Heart left ventricle (tissue), 16 donors: ENCODE data around the gene POLR1A. TPM values are rescaled to one million over a fixed set of nuclear protein-coding genes. Genes with fewer than 3 reads are reported as not detected.

Experiments used
- ATAC-seq, 4 donors: fragments of 200-7000 bp; cut with Tn5 transposase; one replicate each; pipeline ENCODE4 v1.9.1; 2020 to 2022; ENCODE audit warnings: moderate library complexity in 4 of 4, mild to moderate bottlenecking in 3 of 4, moderate number of reproducible peaks in 1 of 4
- DNase-seq, 5 donors: peaks; one replicate each; pipeline ENCODE4 v3.0.0-alpha.2; 2020
- H3K27ac ChIP-seq, 12 donors: fragments of 200-600 bp; sonication (generic) in 4 of 12; one replicate each; pipeline versions ENCODE4 v1.5.0 to v1.8.0; 2016 to 2022; ENCODE audit warnings: mild to moderate bottlenecking in 2 of 12
- H3K27me3 ChIP-seq, 9 donors: fragments of 200-600 bp; sonication (generic) in 2 of 9; one replicate each; pipeline versions ENCODE4 v1.5.1 to v1.8.0; 2016 to 2022; ENCODE audit warnings: mild to moderate bottlenecking in 3 of 9
- H3K36me3 ChIP-seq, 9 donors: fragments of 200-600 bp; sonication (generic) in 2 of 9; one replicate each; pipeline versions ENCODE4 v1.5.0 to v1.8.0; 2018 to 2022; ENCODE audit warnings: mild to moderate bottlenecking in 2 of 9
- H3K4me1 ChIP-seq, 12 donors: fragments of 200-600 bp; sonication (generic) in 4 of 12; one replicate each; pipeline versions ENCODE4 v1.5.0 to v1.8.0; 2016 to 2022; ENCODE audit warnings: mild to moderate bottlenecking in 3 of 12
- H3K4me3 ChIP-seq, 12 donors: fragments of 200-600 bp; sonication (generic) in 4 of 12; one replicate each; pipeline versions ENCODE4 v1.5.0 to v1.8.0; 2017 to 2022; ENCODE audit warnings: mild to moderate bottlenecking in 9 of 12, moderate library complexity in 4 of 12
- H3K9me3 ChIP-seq, 12 donors: fragments of 200-600 bp; sonication (generic) in 4 of 12; one replicate each; pipeline versions ENCODE4 v1.5.0 to v1.8.0; 2016 to 2022; ENCODE audit warnings: mild to moderate bottlenecking in 1 of 12
- POLR2A ChIP-seq, 2 donors: fragments of 450-650 bp; IDR thresholded peaks; one replicate each; pipeline ENCODE4 v1.6.1; 2017; ENCODE audit warnings: antibody characterized with exemption in 2 of 2, mild to moderate bottlenecking in 2 of 2, moderate library complexity in 2 of 2
- WGBS, 4 donors: extraction: QIAGEN DNeasy Blood & Tissue Kit in 2 of 4; methylation state at CpG; one replicate each; pipeline versions ENCODE4 v1.1.5 to v1.1.7; 2013 to 2018; 5-methylcytosine and 5-hydroxymethylcytosine counted together
- intact Hi-C, 10 donors: fragments of 100-400 bp; cut with DNase I; formaldehyde crosslinking; loops; one replicate each; pipeline versions ENCODE4 v1.11.1 to v1.14.2; 2022
- polyA plus RNA-seq, 2 donors: library from polyadenylated mRNA; stranded (reverse); fragments of 200-250 nt; gene quantifications; one replicate each; pipeline ENCODE4 v1.2.3, GENCODE V29; 2013
- total RNA-seq, 9 donors: library from RNA; depleted of rRNA in 2 of 9; stranded (reverse); fragments of >200 nt in 2 of 9; fragmentation: NEBNext Ultra II Directional in 3 of 9; extraction: Animal tissue kit (Norgen Biotek cat#: 25700) in 3 of 9; gene quantifications; one replicate each; pipeline versions ENCODE4 v1.1.0 to v1.2.4, GENCODE V29; 2016 to 2023
- TF ChIP-seq, protein P1 (sequence below), 12 donors: fragments of 200-600 bp; sonication (generic) in 4 of 12; IDR thresholded peaks; one replicate each; pipeline versions ENCODE4 v1.5.0 to v1.8.0; 2018 to 2022; ENCODE audit warnings: antibody characterized with exemption in 12 of 12, mild to moderate bottlenecking in 5 of 12
- donor health status: ischemic (EF 13 %, LVEDD 7.1; RV severe dilation, severe dysfunction).
- donor health status: healthy with polysubstance abuse.
- donor health status: DM: no; HTN: yes; CAD: no.
- donor health status: DM: no; HTN: no; CAD: no.
- donor health status: ischemic (EF 25% LVEDD 6.9; RV normal size, moderate dysfunction).
- donor health status: ischemic (EF 25% LVEDD 5.7; RV mildly dilated, moderate dysfunction).
- donor health status: healthy.
- donor health status: DM: yes; HTN: yes; CAD: no.
- donor health status: ischemic (EF 35%, LVEDD 5.7; RV mildly dilated, moderate dysfunction).
- donor health status: nonischemic (EF 11% LVEDD 7.7; RV severe dilation, severe dysfunction).
- donor health status: DM: yes; HTN: yes; CAD: no.
- donor health status: PGD.
- donor health status: ischemic (EF 29% LVEDD 5.4; RV normal size, mild dysfunction).
- donor health status: nonischemic (EF 23%, LVEDD 6.1; RV moderate dilation, normal function).

Gene POLR1A
- total and polyA plus RNA-seq, 11 donors: 4.2 to 25.4 (median 17.7) TPM

DNA sequence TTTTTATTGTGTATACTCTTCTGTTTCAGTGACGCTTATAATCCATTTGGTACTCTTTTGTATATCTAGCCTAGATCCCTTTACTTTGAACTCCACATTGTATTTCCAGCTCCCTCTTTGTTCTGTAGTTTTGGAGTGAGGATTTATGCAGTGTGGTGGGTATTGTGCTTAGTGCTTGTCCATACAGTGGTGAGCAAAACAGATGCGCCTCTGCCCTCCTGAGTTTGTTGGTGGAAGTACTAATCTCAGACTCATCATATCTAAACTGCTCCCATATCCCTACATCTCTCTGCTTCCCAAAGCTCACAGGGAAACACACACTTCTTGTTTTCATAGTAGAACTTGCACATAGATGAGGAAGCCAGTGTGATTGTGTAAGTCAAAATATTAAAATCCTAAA is 12.4 kb upstream of the POLR1A start:
- no peaks in the 10 kb centered on the region for H3K27me3 ChIP-seq
- intact Hi-C loops: no loop called here
- TF ChIP-seq, protein P1, sequence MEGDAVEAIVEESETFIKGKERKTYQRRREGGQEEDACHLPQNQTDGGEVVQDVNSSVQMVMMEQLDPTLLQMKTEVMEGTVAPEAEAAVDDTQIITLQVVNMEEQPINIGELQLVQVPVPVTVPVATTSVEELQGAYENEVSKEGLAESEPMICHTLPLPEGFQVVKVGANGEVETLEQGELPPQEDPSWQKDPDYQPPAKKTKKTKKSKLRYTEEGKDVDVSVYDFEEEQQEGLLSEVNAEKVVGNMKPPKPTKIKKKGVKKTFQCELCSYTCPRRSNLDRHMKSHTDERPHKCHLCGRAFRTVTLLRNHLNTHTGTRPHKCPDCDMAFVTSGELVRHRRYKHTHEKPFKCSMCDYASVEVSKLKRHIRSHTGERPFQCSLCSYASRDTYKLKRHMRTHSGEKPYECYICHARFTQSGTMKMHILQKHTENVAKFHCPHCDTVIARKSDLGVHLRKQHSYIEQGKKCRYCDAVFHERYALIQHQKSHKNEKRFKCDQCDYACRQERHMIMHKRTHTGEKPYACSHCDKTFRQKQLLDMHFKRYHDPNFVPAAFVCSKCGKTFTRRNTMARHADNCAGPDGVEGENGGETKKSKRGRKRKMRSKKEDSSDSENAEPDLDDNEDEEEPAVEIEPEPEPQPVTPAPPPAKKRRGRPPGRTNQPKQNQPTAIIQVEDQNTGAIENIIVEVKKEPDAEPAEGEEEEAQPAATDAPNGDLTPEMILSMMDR (IDR thresholded peaks at IDR 0.05): no peak
- TF ChIP-seq POLR2A (IDR thresholded peaks at IDR 0.05): no peak

DNA sequence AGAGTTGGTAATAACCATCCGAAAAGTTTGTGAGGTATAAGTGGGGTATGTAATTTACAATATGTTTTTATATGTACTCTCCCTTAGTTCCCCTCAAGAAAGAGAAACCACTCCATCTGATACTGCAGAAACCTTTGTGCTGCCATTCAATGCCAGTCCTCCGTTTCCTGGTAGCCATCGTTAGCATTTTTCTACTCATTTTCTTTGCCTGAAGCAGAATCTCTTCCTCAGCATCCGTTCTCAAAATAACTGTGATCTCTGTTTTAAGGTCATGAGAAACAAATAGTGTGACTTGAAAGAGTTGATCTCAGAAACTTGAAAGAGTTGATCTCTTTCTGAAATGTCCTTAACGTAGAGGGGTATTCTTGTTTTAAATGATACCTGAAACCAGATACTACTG is 1.3 kb upstream of the POLR1A start:
- no peak for TF ChIP-seq POLR2A (IDR thresholded peaks at IDR 0.05)
- TF ChIP-seq, protein P1 (IDR thresholded peaks at IDR 0.05): no peak
- 12 to 18% (median 16%) methylated on average over 5 of the region's 5 CpGs for WGBS, 4 donors
- intact Hi-C loops: no loop called here
- H3K27ac ChIP-seq: peak overlapping the region in 6 of 12 donors; percentile 79 to 89 (median 86)
- H3K36me3 ChIP-seq: peaks cover 0 to 54% (median 37%) of the 10 kb centered on the region in 9 donors
- H3K27me3 ChIP-seq: no peaks in the 10 kb centered on the region
- H3K4me1 ChIP-seq: peaks cover 5 to 41% (median 32%) of the 10 kb centered on the region in 12 donors
- peak overlapping the region; percentile 65 to 93 (median 77) for H3K4me3 ChIP-seq
- ATAC-seq (no peak), DNase-seq (no peak)
- H3K9me3 ChIP-seq: no peaks in the 10 kb centered on the region

More for the DNA sequence above, 12.4 kb upstream of the POLR1A start:
- Histone ChIP-seq H3K9me3 (no peaks in the 10 kb centered on the region), H3K4me1 (peaks cover 0 to 25% (median 12%) of the 10 kb centered on the region in 12 donors), H3K27ac (no peak overlapping the region), H3K4me3 (no peak overlapping the region), H3K36me3 (peaks cover 0 to 100% (median 94%) of the 10 kb centered on the region in 9 donors)
- ATAC-seq (no peak), DNase-seq (no peak)
- 92 to 98% (median 96%) methylated on average over 2 of the region's 2 CpGs for WGBS, 4 donors

DNA sequence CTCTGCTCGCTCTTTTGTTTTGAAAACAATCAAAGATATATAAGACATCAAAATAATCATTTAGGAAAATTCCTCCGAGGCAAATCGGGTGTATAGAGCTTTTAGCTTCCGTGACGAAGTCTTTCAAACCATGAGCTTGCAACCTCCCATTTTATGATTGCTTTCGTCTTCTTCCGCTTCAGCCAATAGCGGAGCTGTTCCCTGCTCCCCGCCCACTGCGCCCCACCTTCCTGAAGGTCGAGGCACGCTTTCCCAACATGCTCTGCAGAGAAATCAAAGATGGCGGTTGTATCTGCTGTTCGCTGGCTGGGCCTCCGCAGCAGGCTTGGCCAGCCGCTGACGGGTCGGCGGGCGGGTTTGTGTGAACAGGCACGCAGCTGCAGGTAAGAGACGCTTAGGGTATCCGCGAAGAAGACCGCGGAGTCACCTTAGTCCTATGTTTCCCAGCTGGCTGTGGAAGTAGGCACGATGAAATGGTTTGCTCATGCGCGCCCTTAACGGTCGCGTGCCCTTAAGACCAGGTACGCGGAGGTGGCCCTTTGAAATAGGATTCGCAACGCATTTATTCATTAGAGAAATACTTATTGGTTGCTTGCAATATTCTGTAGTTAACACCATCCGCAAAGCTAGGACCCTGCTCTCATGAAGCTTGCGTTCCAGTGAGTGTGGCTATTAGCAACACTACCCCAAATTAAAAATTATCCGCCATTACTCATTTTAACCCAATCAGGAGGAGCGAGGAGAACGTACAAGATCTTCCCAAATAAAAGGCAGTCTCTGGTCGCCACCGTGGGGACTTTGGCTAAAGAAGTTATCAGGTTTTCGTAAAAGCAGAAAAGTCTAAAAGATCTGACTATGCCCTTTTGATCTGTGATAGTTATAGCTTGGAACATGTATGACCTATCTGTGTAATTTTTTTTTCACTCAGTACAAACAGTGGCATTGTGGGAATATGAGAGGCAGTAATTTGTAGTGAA is 571 bp upstream of the POLR1A start, which contains the start of gene PTCD3:
Gene PTCD3 (plus strand): TSS at position 267 of the 977 bp plus-strand sequence. CDS start 13 bp downstream, at position 280.
- peak; percentile 94 to 96 (median 96) for DNase-seq
- H3K4me1 ChIP-seq: peaks cover 5 to 41% (median 32%) of the 10 kb centered on the region in 12 donors
- intact Hi-C loops: no loop called here
- H3K36me3 ChIP-seq: peaks cover 0 to 52% (median 29%) of the 10 kb centered on the region in 9 donors
- no peaks in the 10 kb centered on the region for H3K27me3 ChIP-seq
- peak within 1 kb of the TSS; percentile 66 to 89 (median 84) for H3K27ac ChIP-seq
- WGBS, 4 donors: 0 to 1% (median 1%) methylated on average over 41 to 44 of the region's 44 CpGs
- peak within 1 kb of the TSS; percentile 65 to 93 (median 77) for H3K4me3 ChIP-seq
- no peaks in the 10 kb centered on the region for H3K9me3 ChIP-seq
- peak; percentile 94 to 97 (median 96) for ATAC-seq
- TF ChIP-seq, protein P1 (IDR thresholded peaks at IDR 0.05): no peak
- peak in 1 of 2 donors; percentile 55 for TF ChIP-seq POLR2A (IDR thresholded peaks at IDR 0.05)

DNA sequence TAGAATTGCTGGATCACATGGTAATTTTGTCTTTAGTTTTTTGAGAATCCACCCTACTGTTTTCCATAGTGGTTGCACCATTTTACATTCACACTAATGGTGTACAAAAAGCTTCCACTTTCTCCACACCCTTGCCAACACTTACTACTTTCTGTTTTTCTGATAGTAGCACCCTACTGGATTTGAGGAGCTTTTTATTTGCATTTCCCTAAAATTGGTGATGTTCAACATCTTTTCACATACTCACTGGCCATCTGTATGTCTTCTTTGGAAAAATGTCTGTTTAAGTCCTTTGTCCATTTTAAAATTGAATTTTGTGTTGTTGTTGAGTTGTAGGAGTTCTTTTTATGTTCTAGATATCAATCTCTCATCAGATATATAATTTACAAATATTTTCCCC is 3.5 kb downstream of the POLR1A start:
- no peaks in the 10 kb centered on the region for H3K9me3 ChIP-seq
- H3K27me3 ChIP-seq: no peaks in the 10 kb centered on the region
- TF ChIP-seq, protein P1 (IDR thresholded peaks at IDR 0.05): no peak
- no peak for TF ChIP-seq POLR2A (IDR thresholded peaks at IDR 0.05)
- DNase-seq: no peak
- no peak for ATAC-seq
- H3K4me3 ChIP-seq: no peak overlapping the region
- intact Hi-C loops: no loop called here
- peaks cover 0 to 51% (median 35%) of the 10 kb centered on the region in 9 donors for H3K36me3 ChIP-seq
- no peak overlapping the region for H3K27ac ChIP-seq
- peaks cover 5 to 29% (median 22%) of the 10 kb centered on the region in 12 donors for H3K4me1 ChIP-seq
